IPS-20b (cell line): ENCODE measurements around the gene SHISA4.

Experiments used
- H3K27ac ChIP-seq: one replicate; pipeline ENCODE4 v1.5.1; 2013; ENCODE audit warnings: low read length
- H3K27me3 ChIP-seq: 2 replicates; pipeline ENCODE4 v1.6.1; 2013; ENCODE audit warnings: mild to moderate bottlenecking, low read length, inconsistent platforms; ENCODE audit not compliant: insufficient read depth
- H3K36me3 ChIP-seq: 2 replicates; pipeline ENCODE4 v1.6.1; 2013; ENCODE audit warnings: low read depth, mild to moderate bottlenecking, inconsistent platforms, low read length, moderate library complexity; ENCODE audit not compliant: insufficient read depth
- H3K4me1 ChIP-seq: 2 replicates; pipeline ENCODE4 v1.6.1; 2013; ENCODE audit warnings: mild to moderate bottlenecking, control low read depth, inconsistent platforms, low read length, moderate library complexity; ENCODE audit not compliant: insufficient read depth
- H3K4me3 ChIP-seq: 2 replicates; pipeline ENCODE4 v1.5.1; 2013; ENCODE audit warnings: mild to moderate bottlenecking, low read length, inconsistent platforms
- H3K9ac ChIP-seq: 2 replicates; pipeline ENCODE4 v1.6.1; 2013; ENCODE audit warnings: low read depth, mild to moderate bottlenecking, inconsistent platforms, low read length, moderate library complexity
- H3K9me3 ChIP-seq: 2 replicates; pipeline ENCODE4 v1.6.1; 2013; ENCODE audit warnings: mild to moderate bottlenecking, low read depth, low read length, inconsistent platforms; ENCODE audit not compliant: insufficient read depth

Gene SHISA4

DNA sequence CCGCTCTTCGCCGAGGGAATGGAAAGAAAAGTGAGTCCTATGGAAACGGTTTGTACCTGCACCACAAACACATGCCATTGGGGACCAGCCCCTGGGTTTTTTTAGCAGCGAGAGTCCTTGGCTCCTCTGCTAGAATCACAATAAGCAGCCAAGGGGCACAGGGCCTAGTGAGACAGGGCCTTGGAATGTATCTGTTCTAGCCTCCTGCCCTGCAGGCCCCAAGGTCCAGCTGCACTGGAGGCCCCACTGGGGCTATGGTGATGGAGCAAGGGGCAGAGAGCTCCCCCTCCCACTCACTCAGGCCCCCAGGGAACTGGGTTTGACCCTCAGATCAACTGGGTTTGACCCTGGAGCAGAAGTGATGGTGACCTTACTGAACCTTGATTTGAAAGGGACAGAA, 14.4 kb downstream of the SHISA4 start:
- H3K9me3 ChIP-seq, result no peaks in the 10 kb centered on the region
- no peak overlapping the region for H3K4me3 ChIP-seq
- H3K27ac ChIP-seq, result no peak overlapping the region
- no peak overlapping the region for H3K9ac ChIP-seq
- H3K36me3 ChIP-seq, result no peaks in the 10 kb centered on the region
- H3K27me3 ChIP-seq, result no peaks in the 10 kb centered on the region
- no peaks in the 10 kb centered on the region for H3K4me1 ChIP-seq

DNA sequence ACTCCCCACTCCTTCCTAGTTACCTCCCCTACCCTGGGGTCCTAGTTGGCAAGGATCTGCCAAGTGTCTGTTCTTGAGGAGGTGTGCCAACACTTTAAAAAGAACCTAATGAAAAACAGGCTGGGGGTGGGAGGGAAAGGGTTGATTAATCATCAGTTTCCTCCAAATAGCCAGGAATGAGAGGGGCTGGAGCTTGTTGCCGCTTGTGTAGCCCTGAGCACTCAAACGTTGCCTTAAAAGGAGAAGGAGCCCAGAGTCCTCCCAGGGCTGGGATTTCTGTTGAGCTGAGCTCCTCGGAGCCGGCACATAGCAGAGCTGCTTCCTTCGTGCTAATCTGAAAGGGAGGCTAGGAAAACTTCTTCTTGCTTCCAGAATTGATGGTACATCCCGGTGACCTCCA, 15.9 kb downstream of the SHISA4 start:
- H3K9me3 ChIP-seq, result no peaks in the 10 kb centered on the region
- H3K4me1 ChIP-seq, result no peaks in the 10 kb centered on the region
- H3K9ac ChIP-seq, result peak overlapping the region; percentile 20; the same call in 1 of the 2 replicates
- H3K27me3 ChIP-seq, result no peaks in the 10 kb centered on the region
- no peaks in the 10 kb centered on the region for H3K36me3 ChIP-seq
- no peak overlapping the region for H3K4me3 ChIP-seq
- no peak overlapping the region for H3K27ac ChIP-seq

DNA sequence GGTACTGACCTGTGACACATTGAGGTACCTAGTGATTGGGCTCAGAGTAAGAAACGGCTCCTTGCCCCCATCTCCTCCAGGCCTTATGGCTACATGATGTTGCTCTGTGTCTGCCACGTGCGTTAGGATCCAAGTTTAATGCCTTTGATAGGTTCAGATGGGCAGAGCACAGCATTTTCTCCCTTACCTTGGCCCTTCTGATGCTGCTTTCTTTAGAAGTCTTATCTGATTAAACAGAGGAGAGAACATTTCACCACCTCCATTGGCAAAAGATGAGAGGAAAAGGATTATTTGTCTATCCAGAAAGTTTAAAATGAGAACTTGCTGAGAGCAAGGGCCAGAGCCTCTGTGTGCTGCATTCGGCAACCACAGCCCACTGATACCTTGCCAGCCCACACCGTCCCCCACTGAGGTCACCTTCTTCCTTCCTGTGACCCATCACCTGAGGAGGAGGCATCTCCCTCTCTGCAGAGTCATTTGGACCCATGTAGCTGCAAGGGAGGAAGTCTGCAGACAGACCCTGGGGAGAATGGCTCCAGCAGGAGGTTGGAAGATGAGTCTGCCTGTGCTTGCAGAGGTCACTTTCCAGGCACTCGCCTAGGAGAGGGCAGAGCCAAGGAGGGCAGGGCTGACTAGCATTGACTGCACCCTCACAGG, 16.7 kb downstream of the SHISA4 start:
- no peaks in the 10 kb centered on the region for H3K9me3 ChIP-seq
- H3K36me3 ChIP-seq, result no peaks in the 10 kb centered on the region
- H3K4me1 ChIP-seq, result no peaks in the 10 kb centered on the region
- no peaks in the 10 kb centered on the region for H3K27me3 ChIP-seq
- H3K27ac ChIP-seq, result no peak overlapping the region
- H3K4me3 ChIP-seq, result no peak overlapping the region
- H3K9ac ChIP-seq, result peak overlapping the region; percentile 20; the same call in 1 of the 2 replicates

DNA sequence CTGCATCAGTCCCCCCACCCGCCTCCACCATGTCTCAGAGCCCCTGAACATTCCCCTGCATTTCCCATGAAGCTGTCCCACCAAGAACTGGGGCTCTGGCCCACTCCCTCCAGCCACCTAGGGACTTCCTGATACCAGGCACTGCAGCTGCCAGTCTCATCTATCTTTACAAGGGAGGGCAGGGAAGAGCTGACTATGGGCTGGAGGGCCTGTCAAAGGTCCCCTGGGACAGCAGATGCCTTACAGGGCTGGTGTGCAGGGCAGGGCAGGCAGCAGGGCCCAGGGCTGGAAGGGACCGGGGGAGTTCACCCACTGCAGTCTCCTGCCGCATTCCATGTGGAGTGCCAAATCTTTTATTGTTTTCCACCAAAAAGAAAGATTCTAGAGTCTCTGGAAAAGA, 17.6 kb downstream of the SHISA4 start:
- Histone ChIP-seq H3K27me3 (no peaks in the 10 kb centered on the region), H3K4me3 (no peak overlapping the region), H3K36me3 (no peaks in the 10 kb centered on the region), H3K4me1 (no peaks in the 10 kb centered on the region; the same call in 1 of the 2 replicates), H3K9me3 (no peaks in the 10 kb centered on the region), H3K9ac (no peak overlapping the region), H3K27ac (no peak overlapping the region)

DNA sequence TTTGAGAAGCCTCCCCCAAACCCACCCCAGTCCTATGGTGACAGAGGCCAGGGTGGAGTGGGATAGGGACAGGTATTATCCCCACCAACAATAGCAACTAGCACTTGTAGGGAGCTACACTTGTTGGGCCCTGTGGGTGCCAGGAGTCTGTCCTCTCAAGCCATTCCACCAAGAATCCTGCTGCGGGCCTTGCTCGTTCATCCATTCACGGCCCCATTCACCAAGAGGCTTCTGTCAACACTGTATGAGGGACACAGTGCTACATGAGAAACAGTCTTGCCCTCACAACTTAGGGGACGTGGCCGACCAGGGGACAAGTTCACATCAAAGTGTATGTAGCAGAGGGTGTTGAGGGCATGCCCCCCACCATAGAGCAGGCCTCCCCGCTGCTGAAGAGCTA, 18.9 kb downstream of the SHISA4 start:
- Histone ChIP-seq H3K36me3 (no peaks in the 10 kb centered on the region), H3K9ac (no peak overlapping the region), H3K4me3 (no peak overlapping the region), H3K9me3 (no peaks in the 10 kb centered on the region), H3K27ac (no peak overlapping the region), H3K4me1 (peaks cover 8% of the 10 kb centered on the region; the same call in 1 of the 2 replicates), H3K27me3 (no peaks in the 10 kb centered on the region)

DNA sequence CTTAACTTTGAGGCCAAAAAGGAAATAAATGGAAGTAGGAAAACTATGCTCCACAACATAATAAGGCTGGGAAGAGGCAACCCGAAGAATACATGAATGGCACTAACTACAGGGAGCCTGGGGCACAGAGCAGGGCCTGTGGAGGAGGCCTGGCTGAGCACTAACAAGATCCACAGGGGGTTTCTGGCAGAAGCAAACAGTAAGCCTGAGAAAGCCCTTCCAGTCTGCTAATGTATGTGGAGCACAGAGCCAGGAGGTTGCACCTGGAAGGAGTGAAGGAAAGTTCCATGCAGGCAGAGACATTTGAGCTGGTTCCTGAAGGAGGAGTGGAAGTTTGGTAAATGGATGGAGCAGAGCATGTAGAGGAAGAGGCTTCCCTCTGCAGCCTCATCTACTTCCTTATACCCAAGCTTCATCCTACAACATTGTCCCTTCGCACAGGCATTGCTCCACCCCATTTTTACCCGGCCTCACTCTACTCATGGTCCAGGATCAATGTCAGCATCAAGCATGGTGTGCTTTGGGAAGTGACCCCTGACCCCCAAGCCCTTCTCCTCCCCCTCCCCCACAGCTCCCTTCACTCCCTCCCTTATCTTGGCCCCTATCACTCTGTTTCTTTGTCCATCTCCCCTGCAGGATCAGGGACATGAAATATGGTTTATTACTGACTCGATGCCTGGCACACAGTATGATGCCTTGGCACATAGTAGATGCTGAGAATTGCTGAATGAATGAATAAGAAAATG, 23.3 kb downstream of the SHISA4 start:
- Histone ChIP-seq H3K36me3 (no peaks in the 10 kb centered on the region), H3K4me1 (peaks cover 8% of the 10 kb centered on the region; the same call in 1 of the 2 replicates), H3K9me3 (no peaks in the 10 kb centered on the region), H3K27ac (no peak overlapping the region), H3K9ac (no peak overlapping the region), H3K4me3 (no peak overlapping the region), H3K27me3 (no peaks in the 10 kb centered on the region)

DNA sequence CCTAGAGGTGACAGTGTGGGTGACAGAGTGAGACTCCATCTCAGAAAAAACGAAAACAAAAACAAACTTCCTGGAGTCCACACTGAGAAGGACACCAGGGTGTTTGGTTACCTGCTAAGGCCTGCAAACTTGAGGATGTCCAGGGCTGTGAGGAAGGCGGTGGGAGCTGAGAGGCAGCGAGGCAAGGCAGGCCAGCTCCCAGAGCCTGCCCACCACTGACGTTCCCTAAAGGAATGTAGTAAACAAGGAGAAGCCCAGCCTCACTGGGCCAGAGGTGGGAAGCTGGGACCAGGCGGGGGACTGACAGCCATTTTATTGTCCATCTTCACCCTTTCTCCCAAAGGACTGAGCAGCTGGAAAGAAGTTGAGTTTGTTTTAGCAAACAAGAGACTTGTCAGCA, 24.1 kb downstream of the SHISA4 start:
- no peaks in the 10 kb centered on the region for H3K9me3 ChIP-seq
- H3K9ac ChIP-seq, result no peak overlapping the region
- H3K4me3 ChIP-seq, result no peak overlapping the region
- no peaks in the 10 kb centered on the region for H3K36me3 ChIP-seq
- peaks cover 8% of the 10 kb centered on the region; the same call in 1 of the 2 replicates for H3K4me1 ChIP-seq
- H3K27ac ChIP-seq, result no peak overlapping the region
- no peaks in the 10 kb centered on the region for H3K27me3 ChIP-seq

DNA sequence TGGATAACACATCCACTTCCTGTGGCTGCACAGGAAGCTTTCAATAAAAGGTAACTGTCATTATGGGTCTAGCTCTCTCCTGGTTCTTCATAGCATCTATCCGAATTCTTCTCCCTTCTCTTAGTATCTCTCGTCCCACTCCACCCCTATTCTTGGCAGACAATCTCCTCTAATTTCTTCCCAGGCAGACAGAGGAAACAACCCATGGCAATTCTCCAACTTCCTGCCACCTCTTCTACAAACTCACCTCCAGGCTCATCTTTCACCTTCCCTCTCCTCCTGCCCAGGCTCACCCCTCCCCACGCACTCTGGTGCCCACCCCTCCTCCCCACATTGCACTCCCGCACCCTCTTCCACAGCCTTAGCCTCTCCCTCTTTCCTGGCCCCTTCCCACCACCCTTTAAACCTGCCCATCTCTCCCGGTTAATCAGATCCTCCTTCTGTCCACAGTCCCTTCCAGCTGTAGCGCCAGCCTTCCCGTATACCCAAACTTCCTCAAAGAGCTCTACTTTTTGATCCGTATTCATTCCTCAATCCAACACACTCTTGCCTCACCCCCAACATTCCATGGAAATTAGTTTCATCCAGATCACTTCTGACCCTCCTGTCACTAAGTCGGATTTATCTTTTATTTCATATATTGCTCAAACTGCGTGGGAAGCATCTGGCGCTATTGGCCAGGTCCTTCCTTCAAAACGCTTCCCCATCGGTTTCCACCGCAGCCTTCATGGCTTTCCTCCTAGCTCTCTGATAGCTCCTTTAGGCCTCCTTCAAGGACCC, 25.9 kb downstream of the SHISA4 start:
- Histone ChIP-seq H3K9me3 (no peaks in the 10 kb centered on the region), H3K36me3 (no peaks in the 10 kb centered on the region), H3K9ac (no peak overlapping the region), H3K4me3 (no peak overlapping the region), H3K4me1 (peaks cover 8% of the 10 kb centered on the region; the same call in 1 of the 2 replicates), H3K27me3 (no peaks in the 10 kb centered on the region), H3K27ac (no peak overlapping the region)

DNA sequence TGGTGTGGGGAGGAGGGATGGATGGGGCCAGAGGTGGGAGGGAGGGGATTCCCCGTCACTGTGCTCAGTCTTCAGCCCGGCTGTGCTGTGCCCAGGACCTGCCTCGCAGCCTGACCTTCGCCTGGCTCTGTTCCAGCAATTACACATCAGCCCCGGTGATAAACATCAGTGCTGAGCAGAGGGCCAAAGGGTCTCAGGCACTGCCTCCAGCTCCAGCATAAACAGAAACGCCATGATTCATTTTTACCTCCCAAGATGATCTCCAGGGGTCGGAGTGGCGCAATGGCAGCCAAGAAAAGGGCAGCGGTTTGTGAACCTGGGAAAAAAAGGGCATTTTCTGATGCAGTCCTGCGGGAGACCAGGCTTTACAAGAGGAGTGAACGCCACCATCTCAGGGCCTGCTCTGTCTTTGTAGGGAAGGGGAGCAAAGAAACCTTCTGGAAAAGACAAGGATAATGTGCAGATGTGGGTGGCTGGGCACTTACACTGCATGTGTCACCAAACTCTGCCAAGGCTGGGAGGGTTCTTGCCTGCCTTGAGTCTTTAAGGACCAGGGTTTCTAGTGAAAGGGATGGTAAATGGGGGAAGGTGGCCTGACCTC, 28.1 kb downstream of the SHISA4 start:
- Histone ChIP-seq H3K4me1 (peaks cover 6% of the 10 kb centered on the region; the same call in 1 of the 2 replicates), H3K27ac (no peak overlapping the region), H3K9ac (no peak overlapping the region), H3K9me3 (no peaks in the 10 kb centered on the region), H3K36me3 (no peaks in the 10 kb centered on the region), H3K27me3 (no peaks in the 10 kb centered on the region), H3K4me3 (no peak overlapping the region)

DNA sequence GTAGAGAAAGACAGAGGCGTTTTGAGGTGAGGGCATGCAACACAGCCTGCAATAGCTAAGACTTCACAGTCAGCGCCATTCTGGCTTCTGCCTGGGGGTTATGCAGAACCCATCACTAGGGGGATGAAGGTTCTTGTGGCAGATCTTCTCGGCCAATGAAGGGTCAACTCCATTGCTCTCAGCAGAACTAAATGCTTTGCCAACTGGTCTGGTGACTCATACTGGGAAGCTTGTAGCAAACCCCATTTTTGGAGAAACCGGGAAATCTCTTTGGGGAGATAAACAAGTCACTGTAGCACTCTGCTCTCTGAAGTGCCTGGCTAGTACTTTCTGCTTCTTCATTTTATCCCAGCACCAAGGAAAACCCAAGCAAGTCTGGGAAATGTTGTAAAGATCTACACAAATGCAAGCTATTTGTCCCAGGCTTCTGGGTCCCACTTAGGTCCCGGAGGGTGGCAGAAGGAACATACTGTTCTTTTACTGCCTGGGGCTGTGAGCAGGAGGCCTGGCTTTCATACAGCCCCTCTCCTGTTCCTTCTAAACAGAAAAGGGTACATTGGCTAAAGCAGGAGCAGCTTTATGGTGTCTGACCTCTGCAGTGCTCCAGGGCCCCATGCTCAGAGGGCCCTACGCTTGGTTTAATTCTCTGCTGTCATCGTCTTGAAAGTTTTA, 28.8 kb downstream of the SHISA4 start:
- no peaks in the 10 kb centered on the region for H3K4me1 ChIP-seq
- H3K9me3 ChIP-seq, result no peaks in the 10 kb centered on the region
- no peaks in the 10 kb centered on the region for H3K27me3 ChIP-seq
- no peak overlapping the region for H3K9ac ChIP-seq
- H3K36me3 ChIP-seq, result no peaks in the 10 kb centered on the region
- no peak overlapping the region for H3K4me3 ChIP-seq
- H3K27ac ChIP-seq, result no peak overlapping the region

DNA sequence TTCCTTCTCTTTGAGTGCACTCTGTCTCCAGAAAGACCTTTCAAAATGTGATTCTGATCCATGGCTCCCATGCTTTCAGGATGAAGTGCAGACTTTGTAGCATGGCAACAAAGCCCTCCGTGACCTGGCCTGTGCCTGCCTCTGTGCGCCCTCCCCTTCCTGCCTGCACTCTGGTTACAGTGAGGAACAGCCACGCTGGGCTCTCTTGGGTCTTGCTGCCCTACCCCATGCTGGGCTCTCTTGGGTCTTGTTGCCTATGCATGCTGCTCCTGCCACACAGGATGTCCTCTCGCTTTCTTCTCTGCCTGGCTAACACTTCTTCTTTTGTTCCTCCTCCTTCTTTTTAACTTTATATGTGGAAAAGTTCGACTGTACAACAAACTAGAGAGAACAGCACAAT, 29.6 kb downstream of the SHISA4 start:
- no peaks in the 10 kb centered on the region for H3K4me1 ChIP-seq
- H3K36me3 ChIP-seq, result no peaks in the 10 kb centered on the region
- H3K27me3 ChIP-seq, result no peaks in the 10 kb centered on the region
- no peak overlapping the region for H3K4me3 ChIP-seq
- no peaks in the 10 kb centered on the region for H3K9me3 ChIP-seq
- H3K9ac ChIP-seq, result no peak overlapping the region
- no peak overlapping the region for H3K27ac ChIP-seq
